Measurements from ENCODE around the gene RRBP1. TPM values are rescaled to one million over a fixed set of nuclear protein-coding genes. Genes with fewer than 3 reads are reported as not detected.

The RRBP1 gene
- total RNA-seq, 1 donor from 2014 or later, result 65.0 TPM

GRCh38 chr20:17658648-17658993 is 23.4 kb downstream of the RRBP1 start:
- TF ChIP-seq CTCF (IDR thresholded peaks at IDR 0.05; ENCODE audit: insufficient read depth, low read length, severe bottlenecking), result no peak
- Histone ChIP-seq H3K27me3 (ENCODE audit: control insufficient read depth, insufficient read depth, low read length) (no peaks in the 10 kb centered on the region), H3K4me3 (ENCODE audit: low read depth, low read length) (no peak overlapping the region), H3K36me3 (ENCODE audit: control insufficient read depth, insufficient read depth, low read length) (peaks cover 22% of the 10 kb centered on the region)
- no peak for FAIRE-seq
- DNase-seq (ENCODE audit: low read depth), result no peak

GRCh38 chr20:17657898-17658647 is 24.0 kb downstream of the RRBP1 start:
- no peak overlapping the region for H3K4me3 ChIP-seq (ENCODE audit: low read depth, low read length)
- no peak for FAIRE-seq
- H3K27me3 ChIP-seq (ENCODE audit: control insufficient read depth, insufficient read depth, low read length), result no peaks in the 10 kb centered on the region
- no peak for DNase-seq (ENCODE audit: low read depth)
- no peak for TF ChIP-seq CTCF (IDR thresholded peaks at IDR 0.05; ENCODE audit: insufficient read depth, low read length, severe bottlenecking)
- H3K36me3 ChIP-seq (ENCODE audit: control insufficient read depth, insufficient read depth, low read length), result peaks cover 22% of the 10 kb centered on the region

GRCh38 chr20:17657079-17657825 is 24.8 kb downstream of the RRBP1 start:
- Histone ChIP-seq H3K4me3 (ENCODE audit: low read depth, low read length) (no peak overlapping the region), H3K27me3 (ENCODE audit: control insufficient read depth, insufficient read depth, low read length) (no peaks in the 10 kb centered on the region), H3K36me3 (ENCODE audit: control insufficient read depth, insufficient read depth, low read length) (peaks cover 23% of the 10 kb centered on the region)
- FAIRE-seq (no peak), DNase-seq (ENCODE audit: low read depth) (no peak)
- TF ChIP-seq CTCF (IDR thresholded peaks at IDR 0.05; ENCODE audit: insufficient read depth, low read length, severe bottlenecking), result no peak

GRCh38 chr20:17655865-17656479 is 26.1 kb downstream of the RRBP1 start:
- Histone ChIP-seq H3K27me3 (ENCODE audit: control insufficient read depth, insufficient read depth, low read length) (no peaks in the 10 kb centered on the region), H3K4me3 (ENCODE audit: low read depth, low read length) (no peak overlapping the region), H3K36me3 (ENCODE audit: control insufficient read depth, insufficient read depth, low read length) (peaks cover 22% of the 10 kb centered on the region)
- TF ChIP-seq CTCF (IDR thresholded peaks at IDR 0.05; ENCODE audit: insufficient read depth, low read length, severe bottlenecking), result no peak
- DNase-seq (ENCODE audit: low read depth), result peak; percentile 57
- no peak for FAIRE-seq

- FAIRE-seq, result no peak
- H3K36me3 ChIP-seq (ENCODE audit: control insufficient read depth, insufficient read depth, low read length), result peaks cover 18% of the 10 kb centered on the region
- no peak overlapping the region for H3K4me3 ChIP-seq (ENCODE audit: low read depth, low read length)
- no peak for TF ChIP-seq CTCF (IDR thresholded peaks at IDR 0.05; ENCODE audit: insufficient read depth, low read length, severe bottlenecking)
- H3K27me3 ChIP-seq (ENCODE audit: control insufficient read depth, insufficient read depth, low read length), result no peaks in the 10 kb centered on the region
- no peak for DNase-seq (ENCODE audit: low read depth)
Observed at GRCh38 chr20:17655286-17655651, 26.8 kb downstream of the RRBP1 start.
